Activated CD8-positive, alpha-beta T cell treated with anti-CD3 and anti-CD28 coated beads, Interleukin-2, amount 10 ng/mL, durations not matched to agents 7 days and 5 days (primary cell): ENCODE data around the gene RUNX3. TPM values are rescaled to one million over a fixed set of nuclear protein-coding genes. Genes with fewer than 3 reads are reported as not detected.

Experiments
- ATAC-seq: fragments of 150-1000 bp; cut with Tn5 transposase; one replicate; pipeline ENCODE4 v1.10.0; 2021; ENCODE audit warnings: moderate library complexity
- CTCF ChIA-PET: fragments of 350-600 bp; sonication (Branson Sonifier 250); formaldehyde crosslinking; loops from one replicate; lab custom pipeline; 2021; ENCODE audit warnings: antibody characterized with exemption; lab: Charles Lee
- POLR2A ChIA-PET: fragments of 350-600 bp; sonication (Branson Sonifier 250); formaldehyde crosslinking; loops from one replicate; lab custom pipeline; 2021; ENCODE audit warnings: antibody characterized with exemption; lab: Charles Lee
- DNase-seq: peaks from one replicate; pipeline ENCODE4 v3.0.0-alpha.2; 2020
- H3K27ac Mint-ChIP-seq: one replicate; pipeline ENCODE4 v1.8.0; 2021; ENCODE audit warnings: mild to moderate bottlenecking, mixed read lengths
- H3K27me3 Mint-ChIP-seq: one replicate; pipeline ENCODE4 v1.8.0; 2021; ENCODE audit warnings: low read depth, mixed read lengths
- H3K36me3 Mint-ChIP-seq: one replicate; pipeline ENCODE4 v1.8.0; 2021; ENCODE audit warnings: low read depth, mixed read lengths
- H3K4me1 Mint-ChIP-seq: one replicate; pipeline ENCODE4 v1.8.0; 2021; ENCODE audit warnings: low read depth, mixed read lengths
- H3K4me3 Mint-ChIP-seq: one replicate; pipeline ENCODE4 v1.8.0; 2021; ENCODE audit warnings: mild to moderate bottlenecking, mixed read lengths
- H3K9me3 Mint-ChIP-seq: one replicate; pipeline ENCODE4 v1.8.0; 2022; ENCODE audit warnings: mixed read lengths; ENCODE audit not compliant: insufficient read depth
- total RNA-seq, 2 experiments: library from RNA; stranded (reverse); gene quantifications; one replicate each; pipeline ENCODE4 v1.2.3, GENCODE V29; 2021

The RUNX3 gene
- total RNA-seq, 2 experiments from 2014 or later = 144 to 147 TPM

DNA sequence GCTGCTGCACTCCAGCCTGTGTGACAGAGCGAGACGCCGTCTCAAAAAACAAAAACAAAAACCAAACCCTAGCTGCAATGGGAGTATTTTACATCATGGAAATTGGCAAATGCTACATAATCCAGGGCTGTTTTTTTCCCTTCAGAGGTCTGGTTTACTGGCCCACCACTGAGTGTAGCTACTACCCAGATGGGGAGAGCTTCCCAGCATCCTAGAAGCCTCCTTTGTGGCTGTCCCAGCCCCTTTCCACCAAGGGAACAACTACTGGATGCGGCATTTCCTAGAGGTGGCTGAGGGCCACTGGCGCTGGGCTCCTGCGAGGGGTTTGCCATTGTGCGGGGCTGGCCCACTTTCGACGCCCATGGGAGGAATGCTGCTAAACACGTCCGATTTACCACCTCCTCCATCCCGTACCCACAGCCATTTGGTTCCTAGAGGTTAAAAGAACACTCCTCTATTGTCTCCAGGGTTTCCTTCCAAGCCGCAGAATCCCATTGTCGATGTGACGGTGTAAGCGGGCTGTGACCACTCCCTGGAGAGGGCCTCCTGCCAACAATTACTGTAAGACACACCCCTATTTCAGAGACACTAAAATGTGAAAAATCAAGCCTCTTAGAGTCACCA is 55.4 kb downstream of the RUNX3 start:
- Mint-ChIP-seq H3K27ac (no peak overlapping the region), H3K36me3 (no peaks in the 10 kb centered on the region), H3K27me3 (peaks cover 25% of the 10 kb centered on the region), H3K4me1 (peaks cover 13% of the 10 kb centered on the region), H3K4me3 (no peak overlapping the region), H3K9me3 (no peaks in the 10 kb centered on the region)
- no peak for DNase-seq
- ChIA-PET CTCF (interaction anchor here (1.0 to 2.1 kb wide), 2 partner anchors 24 to 27 kb away, joined by 3 to 7 read pairs; no protein-coding TSS in a partner anchor), POLR2A (no interaction called here)
- no peak for ATAC-seq

DNA sequence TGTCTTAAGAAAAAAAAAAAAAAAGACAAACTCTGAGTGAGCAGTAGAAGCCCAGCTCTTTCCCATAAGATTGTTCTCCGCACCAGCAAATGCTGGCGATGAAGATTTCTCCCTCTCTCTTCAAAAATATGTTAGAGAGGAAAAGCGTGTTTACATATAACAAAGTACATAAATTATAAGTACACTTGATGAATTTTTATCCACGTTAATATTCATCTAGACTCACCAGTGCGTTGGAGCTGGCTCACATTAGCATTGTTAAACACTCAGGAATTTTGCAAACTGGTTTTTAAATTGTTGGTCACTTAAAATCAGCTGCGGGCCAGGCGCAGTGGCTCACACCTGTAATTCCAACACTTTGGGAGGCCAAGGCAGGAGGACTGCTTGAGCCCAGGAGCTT is 56.0 kb downstream of the RUNX3 start:
- POLR2A ChIA-PET = no interaction called here
- H3K4me1 Mint-ChIP-seq = peaks cover 13% of the 10 kb centered on the region
- CTCF ChIA-PET = interaction anchor here (2.1 kb wide), 1 partner anchor 26 kb away, joined by 7 read pairs; no protein-coding TSS in a partner anchor

DNA sequence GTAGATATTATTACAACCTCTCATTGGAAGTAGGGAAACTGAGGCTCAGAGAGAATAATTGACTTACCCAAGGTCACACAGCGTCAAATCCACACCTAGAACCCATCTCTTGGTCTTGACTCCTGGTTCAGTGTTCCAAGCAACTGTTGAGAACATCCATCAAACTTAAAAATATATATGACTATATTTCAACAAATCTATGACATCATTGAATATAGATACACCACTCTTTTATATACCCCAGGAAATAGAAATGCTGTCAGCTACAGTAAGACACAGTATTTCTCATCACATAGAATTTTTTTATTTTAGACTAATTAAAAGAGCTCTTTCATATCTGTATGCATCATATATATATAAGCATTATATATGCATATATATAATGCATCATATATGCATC is 56.9 kb downstream of the RUNX3 start:
- POLR2A ChIA-PET = no interaction called here
- H3K27ac Mint-ChIP-seq = no peak overlapping the region
- CTCF ChIA-PET = interaction anchor here (0.6 kb wide), 1 partner anchor 25 kb away, joined by 3 read pairs; no protein-coding TSS in a partner anchor

More for the DNA sequence above, 56.0 kb downstream of the RUNX3 start:
- Mint-ChIP-seq H3K9me3 (no peaks in the 10 kb centered on the region), H3K36me3 (no peaks in the 10 kb centered on the region), H3K4me3 (no peak overlapping the region), H3K27ac (no peak overlapping the region), H3K27me3 (peaks cover 28% of the 10 kb centered on the region)
- DNase-seq = no peak
- ATAC-seq = no peak

DNA sequence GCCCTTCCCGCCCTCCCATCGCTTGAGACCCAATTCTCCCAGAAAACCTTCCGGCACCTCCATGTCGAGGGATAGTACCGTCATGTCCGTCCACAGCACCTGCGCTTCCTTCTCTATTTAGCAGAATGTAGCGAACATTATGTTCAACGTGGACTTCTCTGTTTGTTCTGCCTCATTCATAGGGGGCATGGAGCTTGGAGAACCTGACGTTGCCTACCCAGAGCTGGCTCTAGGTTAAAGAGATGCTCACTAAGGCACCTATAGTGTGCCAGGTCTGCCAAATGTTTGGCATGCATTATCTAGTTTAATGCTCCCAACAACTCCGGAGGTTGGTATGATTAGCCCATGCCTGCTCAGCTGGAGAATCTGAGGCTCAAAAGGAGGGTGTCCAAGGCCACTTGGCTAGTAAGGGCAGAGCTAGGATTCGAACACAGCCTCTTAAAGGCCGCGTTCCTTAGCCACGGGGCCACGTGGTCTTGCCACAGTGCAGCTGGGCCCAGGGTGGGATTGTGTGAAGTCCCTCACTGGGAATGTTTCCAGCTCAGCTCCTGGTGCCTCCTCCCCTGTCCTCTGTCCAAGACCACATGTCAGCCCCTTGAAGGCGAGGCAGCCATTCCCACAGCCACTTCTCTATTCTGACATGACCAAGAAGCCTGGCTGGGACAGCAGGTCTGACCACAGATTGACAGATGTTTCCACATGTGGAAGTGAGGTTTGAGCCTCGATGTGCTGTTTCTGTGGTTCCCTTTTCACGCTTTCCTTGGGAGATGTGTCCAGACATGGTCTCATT is 57.8 kb downstream of the RUNX3 start:
- Mint-ChIP-seq H3K36me3 (no peaks in the 10 kb centered on the region), H3K27me3 (peaks cover 21% of the 10 kb centered on the region), H3K4me1 (peaks cover 13% of the 10 kb centered on the region), H3K9me3 (no peaks in the 10 kb centered on the region), H3K27ac (no peak overlapping the region), H3K4me3 (no peak overlapping the region)
- DNase-seq (no peak), ATAC-seq (no peak)
- ChIA-PET POLR2A (no interaction called here), CTCF (interaction anchor here (1.1 kb wide), 1 partner anchor 24 kb away, joined by 3 read pairs; no protein-coding TSS in a partner anchor)

More for the DNA sequence above, 56.9 kb downstream of the RUNX3 start:
- no peak for ATAC-seq
- Mint-ChIP-seq H3K9me3 (no peaks in the 10 kb centered on the region), H3K4me3 (no peak overlapping the region), H3K36me3 (no peaks in the 10 kb centered on the region), H3K4me1 (peaks cover 13% of the 10 kb centered on the region), H3K27me3 (peaks cover 25% of the 10 kb centered on the region)
- DNase-seq = no peak

DNA sequence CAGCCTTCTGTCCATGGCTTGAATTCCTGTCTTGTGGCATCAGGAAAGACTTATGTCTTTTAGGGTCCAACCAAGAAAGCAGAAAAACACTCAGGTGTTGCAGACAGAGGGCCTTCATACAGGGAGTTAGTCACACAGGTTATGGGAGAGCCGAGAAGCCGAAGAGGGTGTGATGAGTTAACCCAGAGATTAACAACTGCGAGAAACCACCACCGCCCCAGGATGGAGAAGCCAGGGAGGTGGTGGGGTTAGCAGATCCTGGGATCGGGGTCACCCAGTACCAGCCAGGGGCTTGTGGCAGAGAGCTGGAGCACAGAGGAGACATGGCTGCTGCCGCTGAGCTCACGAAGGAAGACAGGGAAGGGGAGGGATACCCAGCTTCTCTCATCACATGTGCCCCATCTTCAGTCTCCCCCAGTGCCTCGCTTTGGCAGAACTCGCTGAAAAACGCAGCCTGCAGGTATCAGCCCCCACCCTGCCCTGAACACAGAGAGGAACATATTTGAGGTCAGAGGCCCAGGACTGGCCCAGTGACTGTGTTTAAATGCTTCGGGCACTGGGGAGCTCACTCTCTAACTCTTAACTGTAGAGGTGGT is 58.7 kb downstream of the RUNX3 start:
- POLR2A ChIA-PET = no interaction called here
- H3K36me3 Mint-ChIP-seq = no peaks in the 10 kb centered on the region
- no peak for ATAC-seq
- no peaks in the 10 kb centered on the region for H3K9me3 Mint-ChIP-seq
- CTCF ChIA-PET = interaction anchor here (1.1 kb wide), 1 partner anchor 23 kb away, joined by 3 read pairs; no protein-coding TSS in a partner anchor
- H3K4me3 Mint-ChIP-seq = no peak overlapping the region
- DNase-seq = no peak
- H3K27me3 Mint-ChIP-seq = peaks cover 22% of the 10 kb centered on the region
- H3K4me1 Mint-ChIP-seq = peaks cover 13% of the 10 kb centered on the region
- no peak overlapping the region for H3K27ac Mint-ChIP-seq

DNA sequence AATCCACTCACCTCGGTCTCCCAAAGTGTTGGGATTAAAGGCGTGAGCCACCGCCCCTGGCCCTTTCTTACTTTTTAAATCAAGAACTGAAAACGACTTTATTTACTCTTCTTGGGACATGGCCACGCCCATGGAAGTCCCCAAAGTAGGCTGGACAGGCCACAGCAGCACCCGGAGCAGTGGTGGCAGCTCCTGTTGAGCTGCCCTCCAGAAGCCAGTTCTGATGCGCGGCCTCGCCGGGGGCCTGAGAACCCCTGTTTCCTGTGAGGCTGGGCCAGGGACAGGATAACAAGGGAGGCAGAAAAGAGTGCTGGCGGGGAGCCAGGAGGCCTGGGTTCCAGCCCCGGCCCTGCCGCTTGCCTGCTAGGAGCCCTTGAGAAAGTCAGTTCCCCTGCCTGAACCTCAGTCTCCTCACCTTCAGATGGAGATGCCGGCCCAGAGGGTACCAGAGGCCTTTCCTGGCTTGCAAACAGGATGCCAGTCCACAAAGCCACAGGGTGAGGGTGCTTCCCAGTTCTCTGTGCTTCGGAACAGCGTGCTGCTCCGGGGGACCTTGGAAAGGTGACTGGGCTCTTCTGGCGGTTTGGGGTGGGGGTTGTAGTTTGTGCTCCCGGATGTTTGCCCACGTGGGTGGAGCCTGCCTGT is 59.4 kb downstream of the RUNX3 start:
- peaks cover 13% of the 10 kb centered on the region for H3K4me1 Mint-ChIP-seq
- H3K4me3 Mint-ChIP-seq = no peak overlapping the region
- DNase-seq (no peak), ATAC-seq (peak; percentile 23)
- H3K27ac Mint-ChIP-seq = no peak overlapping the region
- CTCF ChIA-PET = interaction anchor here (1.1 kb wide), 1 partner anchor 22 kb away, joined by 3 read pairs; no protein-coding TSS in a partner anchor
- H3K36me3 Mint-ChIP-seq = no peaks in the 10 kb centered on the region
- POLR2A ChIA-PET = no interaction called here
- H3K9me3 Mint-ChIP-seq = no peaks in the 10 kb centered on the region
- H3K27me3 Mint-ChIP-seq = peaks cover 20% of the 10 kb centered on the region

DNA sequence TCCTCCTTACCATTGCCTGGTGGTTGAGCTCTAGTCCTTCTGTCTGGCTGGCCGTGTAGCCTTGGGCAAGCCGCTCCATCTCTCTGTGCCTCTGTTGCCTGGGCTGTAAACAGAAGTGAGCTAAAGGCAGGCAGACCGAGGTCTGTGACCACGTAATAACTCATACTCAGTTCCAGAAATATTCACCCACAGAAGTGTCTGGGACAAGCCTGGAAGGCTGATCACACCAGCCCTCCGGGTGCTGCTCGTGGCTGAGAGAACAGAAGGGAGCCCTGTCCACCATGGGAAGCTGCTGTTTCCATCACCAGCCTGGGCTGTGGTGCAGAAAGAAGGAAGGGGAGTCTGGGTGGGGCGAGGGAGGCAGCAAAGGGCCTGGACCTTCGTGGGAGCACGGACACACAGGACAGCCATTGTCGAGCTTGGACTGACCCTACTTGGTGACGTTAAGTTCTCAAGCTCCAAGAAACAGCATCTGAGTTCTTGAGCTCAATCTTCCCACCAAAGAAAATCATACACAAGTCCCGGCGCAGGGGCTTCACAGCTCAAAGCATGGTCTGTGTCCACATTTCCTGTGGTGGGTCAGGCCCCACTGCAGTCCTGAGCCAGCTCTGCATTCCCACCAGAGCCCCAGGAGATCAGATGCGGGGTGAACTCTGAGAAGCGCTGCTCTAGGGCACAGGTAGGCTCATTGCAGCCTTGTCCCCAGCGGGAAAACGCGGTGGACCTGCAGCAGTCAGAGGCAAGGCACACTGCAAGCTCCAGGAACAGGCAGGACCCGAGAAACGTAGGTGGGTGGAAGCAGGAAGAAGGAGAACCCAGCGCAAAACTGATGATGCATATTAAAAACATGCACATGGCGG is 61.8 kb downstream of the RUNX3 start:
- ChIA-PET CTCF (interaction anchor here (1.2 kb wide), 1 partner anchor 38 kb away, joined by 3 read pairs; no protein-coding TSS in a partner anchor), POLR2A (interaction anchor here (0.8 to 1.6 kb wide), 2 partner anchors 16 to 31 kb away, joined by 3 to 4 read pairs; no protein-coding TSS in a partner anchor)
- no peak overlapping the region for H3K4me3 Mint-ChIP-seq
- H3K36me3 Mint-ChIP-seq = no peaks in the 10 kb centered on the region
- H3K9me3 Mint-ChIP-seq = no peaks in the 10 kb centered on the region
- H3K27me3 Mint-ChIP-seq = peaks cover 19% of the 10 kb centered on the region
- peaks cover 13% of the 10 kb centered on the region for H3K4me1 Mint-ChIP-seq
- DNase-seq (no peak), ATAC-seq (no peak)
- H3K27ac Mint-ChIP-seq = no peak overlapping the region

DNA sequence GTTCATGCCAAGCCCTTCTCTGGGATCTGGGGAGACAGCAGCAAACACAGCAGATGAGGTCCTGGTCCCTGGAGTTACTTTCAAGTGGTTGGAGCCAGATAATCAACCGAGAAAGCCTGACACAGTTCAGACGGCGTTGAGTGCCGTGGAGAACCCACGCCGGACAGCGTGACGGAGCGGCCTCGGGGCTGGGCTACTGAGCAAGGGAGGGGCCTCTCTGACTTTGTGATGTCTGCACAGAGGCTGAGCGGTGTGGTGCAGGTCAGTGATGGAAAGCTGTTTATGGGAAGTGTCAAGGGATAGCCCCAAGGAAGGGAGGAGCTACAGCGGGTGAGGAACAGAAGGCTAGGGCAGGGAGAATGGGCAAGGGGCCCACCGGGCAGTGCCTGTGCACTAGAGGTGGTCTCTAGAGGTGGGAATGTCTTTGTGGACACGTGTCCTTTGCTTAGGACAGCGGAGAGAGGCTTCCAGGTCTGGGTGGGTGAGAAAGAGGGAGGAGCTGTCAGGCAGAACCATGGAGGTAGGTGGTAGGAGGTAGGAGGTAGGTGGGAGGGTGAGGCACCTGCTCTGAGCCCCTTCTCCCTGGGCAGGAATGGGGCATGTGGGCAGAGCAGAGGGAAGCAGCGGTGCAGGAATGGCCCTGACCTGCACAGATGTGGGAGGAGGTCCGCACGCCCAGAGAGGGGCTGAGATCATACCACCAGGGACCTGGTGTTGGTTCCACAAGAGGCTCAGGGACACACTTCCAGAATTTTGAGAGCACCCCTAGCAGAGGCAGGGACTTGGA is 62.8 kb downstream of the RUNX3 start:
- no peaks in the 10 kb centered on the region for H3K36me3 Mint-ChIP-seq
- ChIA-PET POLR2A (interaction anchor here (0.8 to 1.6 kb wide), 2 partner anchors 16 to 32 kb away, joined by 3 to 4 read pairs; no protein-coding TSS in a partner anchor), CTCF (interaction anchor here (1.2 kb wide), 1 partner anchor 37 kb away, joined by 3 read pairs; no protein-coding TSS in a partner anchor)
- DNase-seq (no peak), ATAC-seq (no peak)
- peaks cover 14% of the 10 kb centered on the region for H3K27me3 Mint-ChIP-seq
- H3K9me3 Mint-ChIP-seq = no peaks in the 10 kb centered on the region
- H3K27ac Mint-ChIP-seq = no peak overlapping the region
- H3K4me1 Mint-ChIP-seq = peaks cover 13% of the 10 kb centered on the region
- H3K4me3 Mint-ChIP-seq = no peak overlapping the region

DNA sequence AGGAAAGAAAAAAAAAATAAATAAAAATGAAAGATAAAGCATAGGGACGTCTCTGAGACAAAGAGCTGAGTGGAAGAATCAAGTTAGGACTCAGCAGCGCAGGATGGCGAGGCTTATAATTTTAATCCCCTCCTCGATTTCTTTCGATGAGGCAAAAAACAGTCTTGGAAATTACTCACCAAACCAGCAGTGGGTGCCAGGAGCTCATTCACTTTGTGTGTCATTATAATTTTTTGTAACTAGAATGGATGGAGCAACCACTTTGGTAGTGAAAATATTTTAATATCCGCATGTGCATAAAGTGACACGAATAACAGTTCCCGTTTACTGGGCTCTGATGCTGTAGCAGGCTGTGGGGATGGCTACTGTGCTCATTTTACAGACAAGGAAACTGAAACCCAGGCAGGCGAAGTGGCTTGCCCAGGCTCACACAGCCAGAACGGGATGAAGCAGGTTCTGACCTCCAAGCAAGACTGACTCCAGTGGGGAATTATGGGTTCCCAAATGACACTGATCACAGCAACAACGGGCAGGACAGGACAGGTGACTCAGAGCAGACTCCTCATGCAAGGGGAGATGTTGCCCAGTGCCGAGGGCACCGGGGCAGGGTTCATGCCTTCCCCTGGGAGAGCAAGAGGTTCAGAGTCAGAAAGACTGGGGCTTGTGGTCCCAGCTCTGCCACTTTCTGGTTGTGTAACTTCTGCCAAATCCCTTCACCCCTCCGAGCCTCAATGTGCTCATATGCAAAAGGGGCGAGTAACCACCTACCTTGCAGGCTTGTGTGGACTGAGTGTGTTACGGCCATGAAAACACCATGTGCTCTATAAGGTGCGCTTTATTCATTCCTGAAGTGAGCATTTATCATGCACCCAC is 63.6 kb downstream of the RUNX3 start:
- H3K36me3 Mint-ChIP-seq = no peaks in the 10 kb centered on the region
- ATAC-seq (no peak), DNase-seq (peak; percentile 13)
- H3K27ac Mint-ChIP-seq = no peak overlapping the region
- no peaks in the 10 kb centered on the region for H3K9me3 Mint-ChIP-seq
- ChIA-PET CTCF (no interaction called here), POLR2A (no interaction called here)
- H3K4me3 Mint-ChIP-seq = no peak overlapping the region
- H3K27me3 Mint-ChIP-seq = peaks cover 12% of the 10 kb centered on the region
- H3K4me1 Mint-ChIP-seq = peaks cover 11% of the 10 kb centered on the region
